Activated gamma-delta T cell (primary cell): ENCODE data around the gene FNTB.
"Not testable (repeated sequence)": the region's sequence is repeated elsewhere in the genome, so short reads cannot be mapped to it uniquely, and the experiment has no call there.

ENCODE experiments used
- DNase-seq: peaks from one replicate; lab custom pipeline; 2025; lab: John Stamatoyannopoulos, UW

The FNTB gene

DNA sequence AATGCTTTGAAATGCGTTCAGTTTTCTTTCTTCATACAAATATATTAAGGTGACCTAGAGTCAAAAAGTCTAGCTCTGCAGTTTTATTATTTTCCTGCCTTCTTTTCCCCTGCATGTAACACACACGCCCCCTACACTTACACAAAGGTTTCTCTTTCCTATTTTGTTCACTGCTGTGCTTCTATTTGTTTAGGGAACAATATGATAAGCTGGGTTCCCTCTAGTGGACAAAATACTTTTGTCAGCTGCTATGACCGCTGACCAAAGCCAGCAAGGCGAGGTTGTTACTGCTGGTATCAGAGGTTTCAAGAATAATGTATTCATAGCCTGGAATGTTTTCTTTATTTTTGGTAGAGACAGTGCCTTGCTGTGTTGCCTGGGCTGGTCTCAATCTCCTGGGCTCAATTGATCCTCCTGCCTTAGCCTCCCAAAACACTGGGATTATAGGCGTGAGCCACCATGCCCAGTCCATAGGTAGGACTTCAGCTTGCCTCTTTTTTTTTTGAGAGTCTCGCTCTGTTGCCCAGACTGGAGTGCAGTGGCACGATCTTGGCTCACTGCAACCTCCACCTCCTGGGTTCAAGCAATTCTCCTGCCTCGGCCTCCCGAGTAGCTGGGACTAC, 33.4 kb downstream of the FNTB start:
- no peak for DNase-seq

DNA sequence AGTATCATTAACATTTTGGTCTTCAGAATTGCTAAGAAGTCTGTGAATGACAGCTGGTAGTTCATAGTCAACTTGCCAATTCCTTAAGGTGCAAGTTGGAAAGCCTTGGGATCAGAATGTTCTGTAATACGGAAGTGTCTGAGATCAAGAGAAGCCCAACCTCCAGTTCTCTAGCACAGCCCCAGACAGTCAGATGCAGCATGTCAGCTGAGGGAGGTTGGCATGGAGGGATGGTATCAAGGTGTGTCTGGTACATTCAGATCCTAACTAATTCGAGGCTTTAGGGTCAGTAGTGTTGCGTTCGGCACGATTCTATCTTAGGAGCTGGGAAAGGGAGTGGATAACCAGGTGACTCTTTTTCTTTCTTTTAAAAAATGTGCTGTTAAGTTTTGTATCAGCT, 38.3 kb downstream of the FNTB start:
- no peak for DNase-seq

DNA sequence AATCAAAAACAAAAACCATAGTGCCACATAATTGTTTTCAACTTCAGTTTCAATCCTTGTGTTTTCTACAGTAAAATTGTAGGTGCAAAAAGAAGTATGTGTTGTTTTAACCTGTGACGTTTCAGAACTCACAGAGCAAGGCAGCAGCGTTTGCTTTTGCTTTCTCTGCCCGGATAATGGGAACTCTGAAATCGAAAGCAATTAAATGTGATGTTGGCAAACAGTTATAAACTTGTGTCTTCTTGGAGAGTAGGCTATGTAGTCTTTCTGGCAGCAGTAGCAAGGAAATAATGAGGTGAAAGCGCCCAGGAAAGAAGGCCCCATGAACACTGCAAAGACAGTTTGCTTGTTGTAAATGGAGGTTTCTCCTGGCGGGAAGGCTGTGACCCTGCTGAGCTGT, 39.1 kb downstream of the FNTB start:
- no peak for DNase-seq

DNA sequence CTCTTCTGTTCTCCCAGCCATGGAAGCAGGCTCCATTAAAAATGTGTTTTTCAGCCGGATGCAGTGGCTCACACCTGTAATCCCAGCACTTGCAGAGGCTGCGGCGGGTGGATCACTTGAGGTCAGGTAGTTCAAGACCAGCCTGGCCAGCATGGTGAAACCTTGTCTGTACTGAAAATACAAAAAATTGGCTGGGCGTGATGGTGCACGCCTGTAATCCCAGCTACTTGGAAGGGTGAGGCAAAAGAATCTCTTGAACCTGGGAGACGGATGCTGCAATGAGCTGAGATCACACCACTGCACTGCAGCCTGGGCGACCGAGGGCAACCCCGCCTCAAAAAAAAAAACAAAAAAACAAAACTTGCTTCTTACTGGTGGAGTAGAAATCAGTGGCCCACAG, 39.8 kb downstream of the FNTB start:
- no peak for DNase-seq

DNA sequence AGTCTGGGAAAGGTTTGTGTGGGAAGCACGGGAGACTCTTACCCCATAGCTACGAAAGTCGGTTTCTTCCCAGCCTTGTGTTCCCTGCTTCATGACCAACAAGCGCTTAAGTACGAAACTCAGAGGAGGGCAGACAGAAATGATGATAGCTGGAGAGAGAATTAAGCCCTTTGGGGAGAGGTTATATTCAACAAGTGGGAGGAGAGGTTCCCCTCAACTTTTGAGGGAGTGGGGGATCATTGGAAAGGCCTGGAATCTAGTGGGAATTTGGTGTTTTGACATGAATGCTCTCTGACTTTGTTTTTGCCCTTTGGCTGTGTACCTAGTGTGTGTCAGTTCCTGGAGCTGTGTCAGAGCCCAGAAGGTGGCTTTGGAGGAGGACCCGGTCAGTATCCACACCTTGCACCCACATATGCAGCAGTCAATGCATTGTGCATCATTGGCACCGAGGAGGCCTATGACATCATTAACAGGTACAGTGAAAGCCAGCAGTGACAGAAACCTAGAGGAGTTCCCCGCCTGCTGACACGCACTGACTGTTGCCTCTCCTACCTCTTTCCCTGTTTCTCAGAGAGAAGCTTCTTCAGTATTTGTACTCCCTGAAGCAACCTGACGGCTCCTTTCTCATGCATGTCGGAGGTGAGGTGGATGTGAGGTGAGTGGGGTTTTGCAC, 40.6 kb downstream of the FNTB start:
- DNase-seq: no peak

DNA sequence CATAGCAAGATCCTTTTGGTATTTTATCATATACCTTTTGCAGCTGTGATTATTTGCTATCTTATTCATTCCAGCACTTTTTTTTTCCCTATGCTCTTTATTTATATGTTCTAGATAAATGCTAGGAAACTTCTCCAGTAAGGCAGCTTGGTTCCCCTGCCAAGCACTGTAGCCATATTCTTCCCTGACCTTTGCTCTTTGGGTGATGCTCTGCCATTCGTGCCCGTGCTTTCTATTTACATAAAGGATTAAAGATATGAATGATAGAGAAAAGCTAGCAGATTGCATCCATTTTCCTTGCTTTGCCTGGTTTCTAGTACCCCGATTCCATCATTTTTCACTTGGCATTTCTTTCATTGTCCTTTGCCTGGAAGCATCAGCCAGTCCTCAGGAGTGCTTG, 42.2 kb downstream of the FNTB start:
- no peak for DNase-seq

DNA sequence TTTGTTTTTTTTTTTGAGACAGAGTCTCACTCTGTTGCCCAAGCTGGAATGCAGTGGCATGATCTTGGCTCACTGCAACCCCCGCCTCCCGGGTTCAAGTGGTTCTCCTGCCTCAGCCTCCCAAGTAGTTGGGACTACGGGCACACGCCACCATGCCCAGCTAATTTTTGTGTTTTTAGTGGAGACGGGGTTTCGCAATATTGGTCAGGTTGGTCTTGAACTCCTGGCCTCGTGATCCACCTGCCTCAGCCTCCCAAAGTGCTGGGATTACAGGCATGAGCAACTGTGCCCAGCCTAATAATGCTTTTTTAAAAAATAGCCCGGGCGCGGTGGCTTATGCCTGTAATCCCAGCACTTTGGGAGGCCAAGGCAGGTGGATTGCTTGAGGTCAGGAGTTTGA, 44.6 kb downstream of the FNTB start:
- DNase-seq: not testable (repeated sequence)

DNA sequence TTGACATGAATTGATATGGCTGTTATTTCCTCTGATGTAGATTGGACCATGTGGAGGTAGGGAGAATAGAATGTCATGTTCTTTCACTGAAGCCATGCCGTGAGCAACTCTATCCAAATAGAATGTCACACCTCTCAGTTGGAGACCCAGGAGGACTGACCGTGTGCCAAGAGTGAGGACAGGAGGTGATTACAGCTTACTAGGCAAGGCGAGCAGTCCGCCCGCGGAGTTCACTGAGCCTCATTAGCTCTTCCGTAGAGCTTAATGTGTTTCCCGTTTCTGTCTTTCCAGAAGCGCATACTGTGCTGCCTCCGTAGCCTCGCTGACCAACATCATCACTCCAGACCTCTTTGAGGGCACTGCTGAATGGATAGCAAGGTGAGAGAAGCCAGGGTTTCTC, 45.6 kb downstream of the FNTB start:
- DNase-seq: no peak

DNA sequence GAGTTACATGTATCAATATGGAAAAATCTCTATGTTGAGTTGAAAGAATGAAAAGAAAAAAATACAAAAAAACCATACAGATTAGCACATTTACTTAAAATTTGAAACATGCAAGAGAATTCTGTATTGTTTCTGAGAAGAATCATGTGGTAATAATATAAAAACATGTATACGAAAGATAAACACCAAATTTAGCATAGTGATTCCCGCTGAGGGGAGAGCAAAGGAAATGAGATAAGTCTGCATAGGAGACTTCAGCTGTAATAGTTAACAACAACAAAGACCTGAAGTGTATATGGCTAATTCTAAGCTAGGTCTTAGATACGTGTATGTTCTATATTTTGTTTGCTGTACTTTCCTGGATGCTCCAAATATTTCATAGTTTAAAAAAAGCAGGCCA, 46.5 kb downstream of the FNTB start:
- no peak for DNase-seq

DNA sequence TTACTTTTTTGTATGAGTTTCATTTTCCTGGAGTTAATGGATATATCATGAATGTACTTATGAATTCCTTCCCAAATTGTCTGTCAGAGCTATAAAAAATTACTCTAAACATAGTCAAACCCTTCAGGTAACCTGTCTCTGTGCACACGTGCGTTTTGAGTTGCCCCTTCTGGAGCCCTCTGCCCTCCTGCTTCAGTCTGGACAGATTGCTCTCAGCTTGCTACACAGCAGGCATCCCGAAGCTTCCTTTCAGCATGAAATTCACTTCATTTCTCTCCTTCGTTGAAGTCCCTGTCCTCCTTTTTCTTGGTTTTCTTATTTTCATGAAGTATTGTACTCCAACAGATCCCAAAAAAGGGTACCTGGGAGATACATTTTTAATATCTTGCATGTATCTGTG, 47.3 kb downstream of the FNTB start:
- no peak for DNase-seq

DNA sequence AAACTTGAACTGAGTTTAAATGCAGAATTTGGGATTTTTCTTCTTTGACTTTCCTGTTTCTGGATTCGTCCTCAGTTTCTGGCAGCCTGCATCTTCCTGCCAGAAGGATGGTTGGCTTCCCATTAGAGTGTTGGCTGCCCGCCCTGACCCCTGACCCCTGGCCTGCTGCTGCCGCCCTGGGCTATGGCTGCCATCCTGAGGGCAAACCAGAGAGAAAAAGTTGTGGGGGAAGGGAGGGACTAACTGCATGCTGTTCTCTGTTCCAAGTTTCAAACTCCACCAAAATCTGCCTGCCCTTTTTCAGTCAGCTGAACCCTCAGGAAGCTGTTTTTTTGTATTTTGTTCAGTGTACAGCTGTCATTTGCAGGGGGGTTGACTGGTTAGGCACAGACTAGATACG, 48.4 kb downstream of the FNTB start:
- no peak for DNase-seq

DNA sequence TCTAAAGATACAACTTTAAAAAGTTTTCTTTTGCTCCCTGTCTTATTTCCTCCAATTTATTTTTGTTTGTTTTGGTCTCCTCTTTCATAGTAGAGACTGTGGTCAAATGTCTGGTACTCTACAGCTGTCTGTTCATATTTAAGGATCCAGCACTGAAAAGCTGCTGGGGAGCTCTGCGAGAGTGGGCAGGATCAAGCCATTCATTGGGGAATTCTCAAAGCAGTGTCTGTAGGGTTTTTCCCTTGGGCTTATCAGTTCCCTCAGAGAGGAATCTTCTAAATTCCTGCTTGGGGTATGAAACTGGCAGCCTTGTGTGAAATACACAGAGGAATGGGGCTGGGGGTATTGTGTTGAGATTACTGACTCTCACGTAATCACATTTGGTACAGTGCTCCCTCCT, 52.3 kb downstream of the FNTB start:
- DNase-seq: no peak

DNA sequence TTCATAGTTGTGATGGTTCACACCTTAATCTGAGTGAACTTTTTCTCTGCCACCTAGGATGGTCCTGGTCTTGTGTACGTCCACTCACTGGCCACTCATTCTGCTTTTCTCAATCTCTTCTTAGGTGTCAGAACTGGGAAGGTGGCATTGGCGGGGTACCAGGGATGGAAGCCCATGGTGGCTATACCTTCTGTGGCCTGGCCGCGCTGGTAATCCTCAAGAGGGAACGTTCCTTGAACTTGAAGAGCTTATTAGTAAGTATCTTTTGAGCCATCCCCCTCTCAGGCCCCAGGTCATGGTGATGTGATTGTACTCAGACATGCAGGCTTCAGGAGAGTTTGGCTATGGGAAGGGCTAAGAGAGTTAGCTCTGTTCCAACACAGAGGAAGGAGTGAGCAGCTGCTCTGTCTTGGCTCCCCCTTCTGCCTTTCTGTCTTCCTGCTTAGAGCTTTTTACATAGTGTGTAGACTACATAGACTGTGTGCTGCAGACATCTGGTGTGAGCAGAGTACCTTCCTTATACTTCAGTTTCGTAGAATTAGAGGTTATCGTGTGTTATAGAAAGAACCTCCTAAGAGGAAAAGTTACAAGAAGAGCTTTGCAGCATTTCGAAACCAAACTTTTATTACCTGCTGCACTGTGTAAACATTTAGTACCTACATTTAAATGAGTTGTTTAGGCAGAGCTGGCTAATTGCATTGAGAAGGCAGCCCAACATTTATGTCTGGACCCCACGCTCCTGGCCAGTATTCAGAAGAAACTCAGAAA, 54.2 kb downstream of the FNTB start:
- no peak for DNase-seq

DNA sequence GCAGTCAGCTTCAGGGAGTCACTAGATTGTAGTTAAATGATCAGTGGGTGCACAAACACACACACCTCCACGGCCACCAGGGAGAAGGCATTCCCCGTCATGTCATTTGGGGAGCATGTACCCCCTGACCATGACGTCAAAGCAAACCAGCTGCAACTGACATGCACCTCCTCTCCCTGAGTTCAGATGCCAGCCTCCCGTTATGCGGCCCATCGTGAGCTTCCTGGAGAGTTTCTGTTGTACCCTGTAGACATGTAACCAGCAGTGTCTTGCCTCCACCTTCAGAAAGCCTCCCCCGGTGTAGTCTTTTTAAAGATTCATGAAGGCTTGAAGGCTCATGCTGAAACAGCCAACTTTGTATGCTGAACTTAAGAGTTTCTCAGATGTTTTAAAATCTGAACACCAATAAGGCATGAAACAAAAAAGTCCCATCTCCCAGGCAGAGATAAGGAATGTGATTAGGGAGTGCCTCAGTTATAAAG, 54.8 kb downstream of the FNTB start:
- DNase-seq: no peak

DNA sequence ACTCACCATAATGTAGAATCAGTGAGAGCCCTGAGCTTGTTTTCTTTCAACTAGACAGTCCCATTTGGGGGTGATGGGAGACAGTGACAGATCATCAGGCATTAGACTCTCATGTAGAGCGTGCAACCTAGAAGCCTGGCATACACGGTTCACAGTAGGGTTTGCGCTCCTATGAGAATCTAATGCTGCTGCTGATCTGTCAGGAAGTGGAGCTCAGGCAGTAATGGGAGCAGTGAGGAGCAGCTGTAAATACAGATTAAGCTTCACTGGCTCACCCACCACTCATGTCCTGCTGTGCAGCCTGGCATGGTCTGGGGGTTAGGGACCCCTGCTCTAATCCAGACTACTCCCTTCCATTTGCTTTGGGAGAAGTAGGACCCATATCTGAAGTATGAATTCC, 55.6 kb downstream of the FNTB start:
- DNase-seq: no peak

DNA sequence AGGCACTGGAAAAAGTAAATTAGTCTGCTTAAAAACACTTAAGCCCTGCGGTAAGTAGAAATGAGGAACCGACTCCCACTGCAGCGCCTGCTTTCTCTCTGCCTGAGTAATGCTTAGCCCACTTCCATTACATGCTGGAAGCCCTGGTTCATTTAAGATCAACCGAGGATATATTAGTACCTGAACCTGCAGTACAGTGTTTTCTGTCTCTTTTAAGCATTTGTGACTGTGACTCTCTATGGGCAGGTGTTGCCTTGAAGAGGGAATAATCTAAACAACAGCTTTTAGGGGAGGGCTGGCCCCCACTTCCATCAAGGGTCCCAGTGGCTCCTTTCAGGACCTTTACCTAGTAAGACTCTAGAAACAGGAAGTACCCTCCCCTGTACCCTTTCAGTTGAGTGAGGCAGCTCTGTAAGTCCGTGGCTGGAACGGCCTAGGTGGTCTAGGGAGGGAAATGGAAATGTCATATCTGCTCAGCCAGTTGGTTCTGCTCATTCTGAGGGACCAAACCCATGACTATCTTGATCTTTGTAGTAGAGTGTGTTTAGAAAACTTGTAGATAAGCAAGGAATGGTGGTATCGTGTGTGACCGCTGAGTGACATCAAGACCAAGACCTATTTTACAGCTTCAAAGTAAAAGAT, 56.2 kb downstream of the FNTB start:
- no peak for DNase-seq

DNA sequence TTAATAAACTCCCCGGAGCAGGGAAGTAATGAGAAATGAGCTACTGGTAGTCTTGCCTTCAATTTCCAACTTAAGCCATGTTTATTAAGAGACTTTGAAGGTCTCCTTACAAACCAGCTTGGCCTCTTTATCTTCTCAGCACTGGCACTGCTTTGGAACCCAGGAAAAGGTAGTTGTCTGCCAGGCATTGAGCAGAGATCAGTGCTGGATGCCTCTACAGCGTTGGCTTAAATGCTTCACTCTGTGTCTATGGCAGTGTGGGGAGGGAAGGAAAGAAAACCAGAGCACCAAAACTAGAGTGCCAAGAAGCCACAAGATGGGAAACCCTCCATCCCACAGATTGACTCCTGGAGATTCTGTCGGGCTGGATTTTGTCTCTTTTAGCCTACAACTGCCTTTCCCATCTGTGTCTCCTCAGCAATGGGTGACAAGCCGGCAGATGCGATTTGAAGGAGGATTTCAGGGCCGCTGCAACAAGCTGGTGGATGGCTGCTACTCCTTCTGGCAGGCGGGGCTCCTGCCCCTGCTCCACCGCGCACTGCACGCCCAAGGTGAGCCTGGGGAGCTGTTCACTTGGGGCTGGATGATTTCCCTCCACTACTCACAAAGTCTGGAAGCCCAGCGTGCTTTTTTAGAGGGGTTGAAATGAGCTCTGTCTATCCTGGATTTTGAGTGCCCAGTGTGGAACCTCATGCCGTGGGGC, 57.3 kb downstream of the FNTB start:
- no peak for DNase-seq

DNA sequence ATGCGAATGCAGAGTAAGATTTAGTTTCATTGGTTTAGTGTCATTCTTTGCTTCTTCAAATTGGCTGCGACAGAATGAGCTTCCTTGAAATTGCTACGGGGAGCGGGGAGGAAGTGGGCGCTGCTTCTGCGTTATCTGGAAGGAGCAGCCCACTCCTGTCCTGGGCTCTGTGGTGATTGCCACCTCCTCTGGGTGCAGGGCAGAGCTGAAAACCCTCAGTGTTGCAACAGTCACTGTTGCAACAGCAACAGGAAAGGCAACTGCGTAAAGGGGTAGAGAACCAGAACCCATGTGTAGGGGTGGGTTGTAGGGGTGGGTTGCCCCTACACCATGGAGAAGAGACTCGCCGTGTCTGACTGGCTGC, 57.9 kb downstream of the FNTB start:
- no peak for DNase-seq

DNA sequence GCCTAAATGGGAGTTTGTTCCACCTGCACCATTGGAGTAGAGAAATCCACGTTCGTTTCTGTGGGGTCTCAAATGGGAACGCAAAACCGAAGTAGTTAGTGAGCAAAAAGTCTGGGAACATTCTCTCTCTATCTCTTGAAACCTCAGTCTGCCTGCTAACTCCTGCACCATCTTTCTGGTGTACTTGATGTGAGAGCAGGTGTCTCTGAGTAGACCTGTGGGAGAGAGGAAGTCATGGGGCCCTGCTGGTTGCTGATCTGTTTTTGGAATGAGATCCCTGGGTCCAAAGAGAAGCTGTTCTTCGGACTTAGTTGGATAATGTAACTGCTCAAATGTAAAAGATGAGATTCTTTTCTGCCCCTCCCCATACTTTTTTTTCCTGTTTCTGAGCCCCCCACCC, 58.3 kb downstream of the FNTB start:
- no peak for DNase-seq

DNA sequence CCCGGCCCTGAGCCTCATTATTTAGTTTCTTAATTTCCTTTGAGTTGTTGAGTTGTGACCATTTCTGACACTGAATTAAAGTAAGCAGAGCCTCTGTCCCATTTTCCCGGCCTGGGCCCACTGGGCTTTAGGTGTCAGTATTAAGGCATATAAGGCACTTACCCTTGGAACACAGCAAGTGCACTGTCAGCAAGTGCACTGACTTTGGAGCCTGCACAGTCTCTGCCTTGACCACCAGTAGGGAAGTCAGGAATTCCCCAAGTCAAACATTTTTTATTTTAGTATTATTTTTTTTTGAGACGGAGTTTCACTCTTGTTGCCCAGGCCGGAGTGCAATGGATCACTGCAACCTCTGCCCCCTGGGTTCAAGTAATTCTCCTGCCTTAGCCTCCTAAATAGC, 59.0 kb downstream of the FNTB start:
- no peak for DNase-seq

DNA sequence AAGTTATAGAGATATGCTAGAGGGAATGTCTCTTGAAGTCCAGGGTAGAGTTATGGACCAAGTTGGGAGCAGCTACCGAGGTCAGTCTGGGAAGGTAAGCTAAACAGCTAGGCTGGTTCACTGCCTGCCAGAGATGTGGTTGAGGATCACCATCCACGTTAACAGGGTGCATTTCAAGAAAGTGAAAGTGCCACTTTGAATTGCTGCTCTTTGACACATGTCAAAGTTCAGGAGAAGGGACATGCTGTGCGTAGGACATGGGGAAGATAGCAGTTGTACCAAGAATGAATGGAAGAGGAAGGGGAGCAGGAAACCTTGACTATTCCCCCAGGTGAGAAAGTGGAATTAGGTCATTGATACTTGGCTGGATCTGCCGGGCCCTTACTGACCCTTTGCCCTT, 66.1 kb downstream of the FNTB start:
- no peak for DNase-seq

DNA sequence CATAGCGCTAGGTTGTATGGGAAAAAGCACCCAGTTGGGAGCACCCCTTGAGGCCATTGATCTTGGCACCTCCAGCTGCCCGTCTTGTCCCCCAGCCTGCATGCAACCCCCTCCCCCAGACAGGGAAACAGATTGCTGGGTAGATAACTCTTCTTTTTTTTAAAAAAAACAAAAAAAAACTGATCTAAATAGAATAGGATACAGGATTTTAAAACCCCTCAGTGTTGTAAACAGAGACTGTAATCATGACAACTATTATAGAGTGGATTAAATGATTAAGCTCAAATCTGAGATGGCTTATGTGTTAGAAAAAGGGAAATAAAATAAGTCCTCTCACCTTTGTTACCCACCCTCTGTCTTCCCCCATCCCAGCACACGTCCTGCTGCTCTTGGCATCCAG, 66.8 kb downstream of the FNTB start:
- no peak for DNase-seq
